ENCODE results near the gene SLC17A1. TPM values are rescaled to one million over a fixed set of nuclear protein-coding genes. Genes with fewer than 3 reads are reported as not detected.

The SLC17A1 gene
- total RNA-seq, 4 donors from 2014 or later, result not detected

DNA sequence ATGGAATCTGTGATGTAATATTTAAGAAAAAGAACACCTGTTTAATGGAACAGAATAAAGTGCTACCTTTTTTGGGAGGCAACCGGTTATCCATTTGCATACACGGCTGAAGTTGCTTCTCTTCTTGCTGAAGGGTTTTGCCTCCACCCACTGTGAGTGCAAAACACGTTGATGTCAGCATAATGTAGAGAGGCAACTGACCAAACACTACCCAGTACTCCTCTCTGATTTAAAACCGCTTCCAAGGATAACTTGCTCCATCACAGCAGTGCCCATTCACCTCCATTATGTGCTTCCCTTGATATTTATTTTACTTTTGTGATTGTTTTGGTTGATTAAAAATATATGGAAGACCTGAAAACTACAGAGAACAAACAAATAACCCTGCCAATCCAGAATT lies 1.4 kb downstream of the SLC17A1 start:
- TF ChIP-seq, protein P1, sequence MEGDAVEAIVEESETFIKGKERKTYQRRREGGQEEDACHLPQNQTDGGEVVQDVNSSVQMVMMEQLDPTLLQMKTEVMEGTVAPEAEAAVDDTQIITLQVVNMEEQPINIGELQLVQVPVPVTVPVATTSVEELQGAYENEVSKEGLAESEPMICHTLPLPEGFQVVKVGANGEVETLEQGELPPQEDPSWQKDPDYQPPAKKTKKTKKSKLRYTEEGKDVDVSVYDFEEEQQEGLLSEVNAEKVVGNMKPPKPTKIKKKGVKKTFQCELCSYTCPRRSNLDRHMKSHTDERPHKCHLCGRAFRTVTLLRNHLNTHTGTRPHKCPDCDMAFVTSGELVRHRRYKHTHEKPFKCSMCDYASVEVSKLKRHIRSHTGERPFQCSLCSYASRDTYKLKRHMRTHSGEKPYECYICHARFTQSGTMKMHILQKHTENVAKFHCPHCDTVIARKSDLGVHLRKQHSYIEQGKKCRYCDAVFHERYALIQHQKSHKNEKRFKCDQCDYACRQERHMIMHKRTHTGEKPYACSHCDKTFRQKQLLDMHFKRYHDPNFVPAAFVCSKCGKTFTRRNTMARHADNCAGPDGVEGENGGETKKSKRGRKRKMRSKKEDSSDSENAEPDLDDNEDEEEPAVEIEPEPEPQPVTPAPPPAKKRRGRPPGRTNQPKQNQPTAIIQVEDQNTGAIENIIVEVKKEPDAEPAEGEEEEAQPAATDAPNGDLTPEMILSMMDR (IDR thresholded peaks at IDR 0.05), result no peak
- TF ChIP-seq POLR2A (IDR thresholded peaks at IDR 0.05), result no peak
- WGBS, 2 donors, result 69% methylated on average over 4 of the region's 4 CpGs
- no peak for DNase-seq (ENCODE audit: low spot score in 2 of 2)
- H3K4me3 ChIP-seq (ENCODE audit: low read depth, poor library complexity, severe bottlenecking), result no peak overlapping the region
- intact Hi-C loops (cut with DNase I; ENCODE audit: low total_unique reads), result no loop called here

DNA sequence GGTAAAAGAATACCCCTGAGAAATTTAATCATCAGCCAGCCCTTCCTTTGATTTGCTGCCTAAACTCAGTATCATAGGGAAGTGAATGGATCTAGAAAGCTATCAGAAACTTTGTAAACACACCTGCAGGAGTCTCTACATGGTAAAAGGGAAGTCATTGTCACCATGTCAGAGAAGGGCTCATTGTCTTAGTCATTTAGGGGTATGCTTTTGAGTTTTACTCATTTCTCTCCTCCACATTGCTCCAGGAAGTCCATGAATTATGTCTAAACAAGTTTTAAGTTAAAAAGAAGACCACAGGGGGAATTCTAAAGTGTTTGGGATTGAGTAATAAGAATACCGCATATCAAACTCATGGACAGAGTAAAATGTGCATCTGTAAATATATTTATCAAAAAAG lies 2.5 kb downstream of the SLC17A1 start:
- no peak for DNase-seq (ENCODE audit: low spot score in 2 of 2)
- intact Hi-C loops (cut with DNase I; ENCODE audit: low total_unique reads), result no loop called here
- H3K4me3 ChIP-seq (ENCODE audit: low read depth, poor library complexity, severe bottlenecking), result no peak overlapping the region
- TF ChIP-seq POLR2A (IDR thresholded peaks at IDR 0.05), result no peak
- TF ChIP-seq, protein P1 (IDR thresholded peaks at IDR 0.05), result no peak
- 82 to 91% methylated on average over 1 of the region's 1 CpG for WGBS, 2 donors

DNA sequence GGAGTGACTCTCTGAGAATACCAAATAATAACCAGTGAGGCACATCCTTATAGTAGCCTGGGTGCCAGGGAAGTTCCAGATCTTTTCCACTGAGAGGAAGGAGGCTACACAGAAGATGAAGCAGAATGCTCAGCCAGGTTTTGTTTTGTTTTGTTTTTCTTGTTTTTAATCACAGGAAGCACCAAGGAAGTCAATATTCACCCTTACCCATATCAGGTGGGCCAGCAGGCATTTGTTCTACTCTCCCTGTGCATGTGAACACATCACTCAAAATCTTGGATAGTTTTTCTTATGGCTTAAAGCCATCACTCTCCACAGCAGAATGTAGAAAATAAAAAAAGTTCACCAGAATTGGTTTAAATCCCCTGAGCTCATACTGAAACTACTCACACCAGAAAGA lies 10.5 kb downstream of the SLC17A1 start:
- no peak for TF ChIP-seq POLR2A (IDR thresholded peaks at IDR 0.05)
- TF ChIP-seq, protein P1 (IDR thresholded peaks at IDR 0.05), result no peak
- DNase-seq (ENCODE audit: low spot score in 2 of 2), result no peak
- intact Hi-C loops (cut with DNase I; ENCODE audit: low total_unique reads), result no loop called here
- no peak overlapping the region for H3K4me3 ChIP-seq (ENCODE audit: low read depth, poor library complexity, severe bottlenecking)

DNA sequence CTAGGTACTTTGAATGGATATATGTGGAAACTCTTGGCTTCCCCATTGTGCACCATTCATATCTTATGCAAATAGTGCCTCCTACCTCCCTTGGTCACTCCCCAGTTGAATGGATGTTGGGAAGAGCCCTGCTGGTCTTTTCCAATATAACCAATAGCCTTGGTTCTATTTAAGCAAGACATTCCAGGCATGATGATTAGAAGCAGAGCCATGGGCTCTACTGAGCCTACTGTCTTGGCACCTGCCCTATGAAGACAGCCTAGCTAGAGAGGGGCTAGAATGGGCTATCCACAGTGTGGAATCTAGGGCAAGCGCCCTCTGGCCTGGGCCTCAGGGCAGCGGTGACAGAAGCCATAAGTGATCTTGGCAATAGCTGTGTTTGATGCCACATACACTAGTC lies 15.6 kb downstream of the SLC17A1 start:
- no peak overlapping the region for H3K4me3 ChIP-seq (ENCODE audit: low read depth, poor library complexity, severe bottlenecking)
- intact Hi-C loops (cut with DNase I; ENCODE audit: low total_unique reads), result no loop called here
- WGBS, 2 donors, result 94 to 97% methylated on average over 2 of the region's 2 CpGs
- TF ChIP-seq, protein P1 (IDR thresholded peaks at IDR 0.05), result no peak
- no peak for TF ChIP-seq POLR2A (IDR thresholded peaks at IDR 0.05)
- DNase-seq (ENCODE audit: low spot score in 2 of 2), result no peak

DNA sequence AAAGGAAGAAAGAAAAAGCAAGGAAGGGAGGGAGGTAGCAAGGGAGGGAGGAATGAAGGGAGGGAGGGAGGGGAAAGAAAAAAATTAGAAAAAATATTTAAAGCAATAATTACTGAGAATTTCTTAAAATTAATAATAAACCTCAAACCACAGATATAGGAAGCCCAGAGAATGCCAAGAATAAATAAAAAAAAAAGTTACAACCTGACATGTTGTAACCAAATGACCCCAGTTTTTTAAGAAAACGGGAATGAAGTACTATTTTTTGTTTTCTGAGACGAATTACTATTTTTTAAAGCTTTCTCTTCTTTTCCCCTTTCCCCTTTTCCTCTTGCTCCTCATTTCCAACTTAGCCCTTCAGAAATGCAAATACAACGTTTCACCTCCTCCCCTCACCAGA lies 16.7 kb downstream of the SLC17A1 start:
- WGBS, 2 donors, result 54 to 62% methylated on average over 3 of the region's 3 CpGs
- DNase-seq (ENCODE audit: low spot score in 2 of 2), result no peak
- no peak for TF ChIP-seq POLR2A (IDR thresholded peaks at IDR 0.05)
- TF ChIP-seq, protein P1 (IDR thresholded peaks at IDR 0.05), result no peak
- H3K4me3 ChIP-seq (ENCODE audit: low read depth, poor library complexity, severe bottlenecking), result no peak overlapping the region
- intact Hi-C loops (cut with DNase I; ENCODE audit: low total_unique reads), result no loop called here

DNA sequence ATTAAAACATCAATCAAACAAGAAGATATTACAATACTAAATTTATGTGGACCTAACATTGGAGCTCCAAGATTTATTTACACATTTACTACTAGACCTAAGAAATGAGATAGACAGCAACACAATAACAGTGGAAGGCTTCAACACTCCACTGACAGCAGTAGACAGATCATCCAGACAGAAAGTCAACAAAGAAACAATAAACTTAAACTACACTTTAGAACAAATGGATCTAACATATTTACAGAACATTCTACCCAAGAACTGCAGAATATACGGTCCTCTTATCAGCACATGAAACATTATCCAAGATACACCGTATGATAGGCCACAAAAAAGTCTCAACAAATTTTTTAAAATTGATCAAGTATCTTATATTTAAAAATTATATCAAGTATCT lies 27.0 kb downstream of the SLC17A1 start:
- H3K4me3 ChIP-seq (ENCODE audit: low read depth, poor library complexity, severe bottlenecking), result no peak overlapping the region
- no peak for DNase-seq (ENCODE audit: low spot score in 2 of 2)
- 92 to 93% methylated on average over 2 of the region's 2 CpGs for WGBS, 2 donors
- TF ChIP-seq POLR2A (IDR thresholded peaks at IDR 0.05), result no peak
- TF ChIP-seq, protein P1 (IDR thresholded peaks at IDR 0.05), result no peak
- intact Hi-C loops (cut with DNase I; ENCODE audit: low total_unique reads), result no loop called here
